Measurements from ENCODE around the gene ERBB4. TPM values are rescaled to one million over a fixed set of nuclear protein-coding genes. Genes with fewer than 3 reads are reported as not detected.
A peak's percentile ranks its signal among the peaks of the same experiment; 100 is the strongest.

Gene ERBB4
- total RNA-seq, 1 donor from 2014 or later, result 1.2 TPM

DNA sequence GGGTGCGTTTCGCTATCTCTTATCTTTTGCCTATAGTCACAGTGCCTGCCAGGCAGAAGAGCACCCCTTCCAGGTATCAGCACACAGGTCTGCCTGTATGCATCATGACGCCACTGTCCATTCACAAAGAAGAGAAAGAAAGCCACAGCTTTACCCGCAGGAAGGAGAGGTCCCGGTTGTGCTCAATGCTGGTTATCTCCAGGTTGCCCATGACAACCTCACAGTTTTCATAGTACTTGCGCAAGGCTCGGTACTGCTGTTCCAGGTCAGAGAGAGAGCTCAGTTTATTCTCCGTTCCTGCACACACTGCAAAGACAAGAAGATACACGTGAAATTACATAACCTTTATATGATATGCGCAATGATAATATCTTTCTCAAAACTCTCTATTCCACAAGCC, 414.0 kb downstream of the ERBB4 start:
- H3K4me3 ChIP-seq (ENCODE audit: insufficient read depth, low read depth, low read length), result no peak overlapping the region
- no peaks in the 10 kb centered on the region for H3K27me3 ChIP-seq (ENCODE audit: insufficient read depth, low read length)
- no peaks in the 10 kb centered on the region for H3K9me3 ChIP-seq (ENCODE audit: insufficient read depth, low read depth, low read length)
- no peak for TF ChIP-seq EZH2 (IDR thresholded peaks at IDR 0.05; ENCODE audit: insufficient read depth, low read length)
- TF ChIP-seq, protein P1, sequence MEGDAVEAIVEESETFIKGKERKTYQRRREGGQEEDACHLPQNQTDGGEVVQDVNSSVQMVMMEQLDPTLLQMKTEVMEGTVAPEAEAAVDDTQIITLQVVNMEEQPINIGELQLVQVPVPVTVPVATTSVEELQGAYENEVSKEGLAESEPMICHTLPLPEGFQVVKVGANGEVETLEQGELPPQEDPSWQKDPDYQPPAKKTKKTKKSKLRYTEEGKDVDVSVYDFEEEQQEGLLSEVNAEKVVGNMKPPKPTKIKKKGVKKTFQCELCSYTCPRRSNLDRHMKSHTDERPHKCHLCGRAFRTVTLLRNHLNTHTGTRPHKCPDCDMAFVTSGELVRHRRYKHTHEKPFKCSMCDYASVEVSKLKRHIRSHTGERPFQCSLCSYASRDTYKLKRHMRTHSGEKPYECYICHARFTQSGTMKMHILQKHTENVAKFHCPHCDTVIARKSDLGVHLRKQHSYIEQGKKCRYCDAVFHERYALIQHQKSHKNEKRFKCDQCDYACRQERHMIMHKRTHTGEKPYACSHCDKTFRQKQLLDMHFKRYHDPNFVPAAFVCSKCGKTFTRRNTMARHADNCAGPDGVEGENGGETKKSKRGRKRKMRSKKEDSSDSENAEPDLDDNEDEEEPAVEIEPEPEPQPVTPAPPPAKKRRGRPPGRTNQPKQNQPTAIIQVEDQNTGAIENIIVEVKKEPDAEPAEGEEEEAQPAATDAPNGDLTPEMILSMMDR (IDR thresholded peaks at IDR 0.05; ENCODE audit: insufficient read depth, low read depth, low read length), result no peak
- H3K4me1 ChIP-seq (ENCODE audit: insufficient read depth, low read length), result no peaks in the 10 kb centered on the region
- no peaks in the 10 kb centered on the region for H4K20me1 ChIP-seq (ENCODE audit: insufficient read depth, low read length)
- Mint-ChIP-seq H3K27ac (ENCODE audit: unreplicated experiment) (no peak overlapping the region), H3K36me3 (ENCODE audit: low read depth, unreplicated experiment) (no peaks in the 10 kb centered on the region), H3K4me1 (ENCODE audit: low read depth, unreplicated experiment) (no peaks in the 10 kb centered on the region), H3K4me3 (ENCODE audit: unreplicated experiment) (no peak overlapping the region), H3K9me3 (ENCODE audit: unreplicated experiment) (no peaks in the 10 kb centered on the region), H3K27me3 (ENCODE audit: low read depth, unreplicated experiment) (no peaks in the 10 kb centered on the region)
- H3K27ac ChIP-seq (ENCODE audit: low read depth, low read length), result no peak overlapping the region
- FAIRE-seq (no peak), DNase-seq (ENCODE audit: low read depth) (peak; percentile 12)
- no peak overlapping the region for H3K4me2 ChIP-seq (ENCODE audit: low read length)
- no peaks in the 10 kb centered on the region for H3K36me3 ChIP-seq (ENCODE audit: insufficient read depth, low read length)
- no peak overlapping the region for H2AFZ ChIP-seq (ENCODE audit: low read depth, low read length)
- no peaks in the 10 kb centered on the region for H3K79me2 ChIP-seq (ENCODE audit: insufficient read depth, low read length)
- no peak overlapping the region for H3K9ac ChIP-seq (ENCODE audit: low read length)

DNA sequence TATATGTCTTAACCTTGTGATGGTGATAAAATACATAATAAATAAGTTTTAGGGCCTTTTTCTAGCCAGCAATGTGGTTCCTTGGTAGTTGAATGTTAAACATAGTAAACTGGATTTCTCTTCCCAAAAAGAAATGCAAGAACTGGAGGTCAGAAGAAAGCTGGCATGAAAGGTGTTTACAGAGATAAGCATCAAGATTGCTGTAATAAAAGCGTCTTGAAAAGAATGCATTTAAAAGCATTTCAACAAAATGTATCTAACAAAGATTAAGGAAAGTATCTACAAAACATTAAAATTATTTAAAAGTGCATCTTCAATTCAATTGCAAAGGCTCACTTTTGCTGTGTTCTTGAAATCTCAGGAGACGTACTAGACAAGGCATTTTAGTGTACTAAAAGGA, 419.0 kb downstream of the ERBB4 start:
- FAIRE-seq (no peak), DNase-seq (ENCODE audit: low read depth) (no peak)
- Histone ChIP-seq H3K27me3 (ENCODE audit: insufficient read depth, low read length) (no peaks in the 10 kb centered on the region), H3K9me3 (ENCODE audit: insufficient read depth, low read depth, low read length) (no peaks in the 10 kb centered on the region), H3K9ac (ENCODE audit: low read length) (no peak overlapping the region), H2AFZ (ENCODE audit: low read depth, low read length) (no peak overlapping the region), H3K36me3 (ENCODE audit: insufficient read depth, low read length) (no peaks in the 10 kb centered on the region), H3K79me2 (ENCODE audit: insufficient read depth, low read length) (no peaks in the 10 kb centered on the region), H3K4me3 (ENCODE audit: insufficient read depth, low read depth, low read length) (no peak overlapping the region), H4K20me1 (ENCODE audit: insufficient read depth, low read length) (no peaks in the 10 kb centered on the region), H3K27ac (ENCODE audit: low read depth, low read length) (no peak overlapping the region), H3K4me2 (ENCODE audit: low read length) (no peak overlapping the region), H3K4me1 (ENCODE audit: insufficient read depth, low read length) (no peaks in the 10 kb centered on the region)
- no peaks in the 10 kb centered on the region for H3K4me1 Mint-ChIP-seq (ENCODE audit: low read depth, unreplicated experiment)
- no peaks in the 10 kb centered on the region for H3K36me3 Mint-ChIP-seq (ENCODE audit: low read depth, unreplicated experiment)
- no peak for TF ChIP-seq EZH2 (IDR thresholded peaks at IDR 0.05; ENCODE audit: insufficient read depth, low read length)
- TF ChIP-seq, protein P1 (IDR thresholded peaks at IDR 0.05; ENCODE audit: insufficient read depth, low read depth, low read length), result no peak
- no peaks in the 10 kb centered on the region for H3K27me3 Mint-ChIP-seq (ENCODE audit: low read depth, unreplicated experiment)
- H3K27ac Mint-ChIP-seq (ENCODE audit: unreplicated experiment), result no peak overlapping the region
- H3K9me3 Mint-ChIP-seq (ENCODE audit: unreplicated experiment), result no peaks in the 10 kb centered on the region
- H3K4me3 Mint-ChIP-seq (ENCODE audit: unreplicated experiment), result no peak overlapping the region

DNA sequence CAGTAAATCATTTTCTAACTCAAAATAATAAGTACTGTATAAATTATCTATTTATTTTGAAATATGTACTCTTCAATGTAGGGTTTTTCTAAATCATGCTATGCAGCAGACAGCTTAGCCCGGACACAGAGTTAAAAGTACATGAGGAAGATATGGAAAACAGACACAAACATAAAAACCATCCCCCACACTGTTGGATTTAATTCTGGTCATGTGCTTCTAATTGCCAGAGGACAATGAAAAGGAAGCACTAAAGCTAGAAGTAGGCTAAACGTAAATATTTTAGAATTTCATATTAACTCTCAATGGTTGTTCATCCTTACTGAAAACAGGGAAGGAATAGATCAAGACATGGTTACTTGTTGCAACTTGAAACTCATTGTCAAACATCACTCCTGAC, 420.7 kb downstream of the ERBB4 start:
- H3K27me3 Mint-ChIP-seq (ENCODE audit: low read depth, unreplicated experiment), result no peaks in the 10 kb centered on the region
- H3K36me3 Mint-ChIP-seq (ENCODE audit: low read depth, unreplicated experiment), result no peaks in the 10 kb centered on the region
- FAIRE-seq (no peak), DNase-seq (ENCODE audit: low read depth) (no peak)
- Histone ChIP-seq H3K4me3 (ENCODE audit: insufficient read depth, low read depth, low read length) (no peak overlapping the region), H3K27me3 (ENCODE audit: insufficient read depth, low read length) (no peaks in the 10 kb centered on the region), H3K9ac (ENCODE audit: low read length) (no peak overlapping the region), H2AFZ (ENCODE audit: low read depth, low read length) (no peak overlapping the region), H3K36me3 (ENCODE audit: insufficient read depth, low read length) (no peaks in the 10 kb centered on the region), H3K79me2 (ENCODE audit: insufficient read depth, low read length) (no peaks in the 10 kb centered on the region), H4K20me1 (ENCODE audit: insufficient read depth, low read length) (no peaks in the 10 kb centered on the region), H3K4me1 (ENCODE audit: insufficient read depth, low read length) (no peaks in the 10 kb centered on the region), H3K27ac (ENCODE audit: low read depth, low read length) (no peak overlapping the region), H3K4me2 (ENCODE audit: low read length) (no peak overlapping the region), H3K9me3 (ENCODE audit: insufficient read depth, low read depth, low read length) (no peaks in the 10 kb centered on the region)
- no peak overlapping the region for H3K27ac Mint-ChIP-seq (ENCODE audit: unreplicated experiment)
- no peak for TF ChIP-seq EZH2 (IDR thresholded peaks at IDR 0.05; ENCODE audit: insufficient read depth, low read length)
- TF ChIP-seq, protein P1 (IDR thresholded peaks at IDR 0.05; ENCODE audit: insufficient read depth, low read depth, low read length), result no peak
- H3K4me1 Mint-ChIP-seq (ENCODE audit: low read depth, unreplicated experiment), result no peaks in the 10 kb centered on the region
- no peaks in the 10 kb centered on the region for H3K9me3 Mint-ChIP-seq (ENCODE audit: unreplicated experiment)
- no peak overlapping the region for H3K4me3 Mint-ChIP-seq (ENCODE audit: unreplicated experiment)

Measured in astrocyte (in vitro differentiated cells and primary cell).